ENCODE measurements around the gene CAPZB.

Gene CAPZB

DNA sequence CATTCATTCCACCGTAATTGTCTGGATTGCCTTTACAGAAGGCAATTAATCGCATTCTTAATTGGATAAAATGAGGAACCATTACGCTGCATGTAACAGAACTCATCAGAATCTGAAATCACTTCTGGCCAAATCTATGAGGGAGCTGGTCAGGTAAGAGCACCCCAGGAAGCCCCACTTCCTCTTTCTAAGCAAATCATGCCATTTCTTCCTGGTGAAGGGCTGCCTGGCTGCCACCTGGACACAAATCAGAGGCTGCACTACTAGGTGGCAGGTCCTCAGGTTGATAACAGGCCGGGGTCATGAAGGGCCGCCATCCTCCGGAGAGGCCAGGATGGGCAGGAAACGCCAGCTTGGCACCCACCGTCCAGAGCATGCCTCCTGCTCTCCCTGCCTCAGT is 73.7 kb downstream of the CAPZB start (continued):
- TF ChIP-seq, protein P1, sequence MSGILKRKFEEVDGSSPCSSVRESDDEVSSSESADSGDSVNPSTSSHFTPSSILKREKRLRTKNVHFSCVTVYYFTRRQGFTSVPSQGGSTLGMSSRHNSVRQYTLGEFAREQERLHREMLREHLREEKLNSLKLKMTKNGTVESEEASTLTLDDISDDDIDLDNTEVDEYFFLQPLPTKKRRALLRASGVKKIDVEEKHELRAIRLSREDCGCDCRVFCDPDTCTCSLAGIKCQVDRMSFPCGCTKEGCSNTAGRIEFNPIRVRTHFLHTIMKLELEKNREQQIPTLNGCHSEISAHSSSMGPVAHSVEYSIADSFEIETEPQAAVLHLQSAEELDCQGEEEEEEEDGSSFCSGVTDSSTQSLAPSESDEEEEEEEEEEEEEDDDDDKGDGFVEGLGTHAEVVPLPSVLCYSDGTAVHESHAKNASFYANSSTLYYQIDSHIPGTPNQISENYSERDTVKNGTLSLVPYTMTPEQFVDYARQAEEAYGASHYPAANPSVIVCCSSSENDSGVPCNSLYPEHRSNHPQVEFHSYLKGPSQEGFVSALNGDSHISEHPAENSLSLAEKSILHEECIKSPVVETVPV (CRISPR knock-in tag; IDR thresholded peaks at IDR 0.05) = no peak
- no peak for TF ChIP-seq OSR1 (CRISPR knock-in tag; IDR thresholded peaks at IDR 0.05)

DNA sequence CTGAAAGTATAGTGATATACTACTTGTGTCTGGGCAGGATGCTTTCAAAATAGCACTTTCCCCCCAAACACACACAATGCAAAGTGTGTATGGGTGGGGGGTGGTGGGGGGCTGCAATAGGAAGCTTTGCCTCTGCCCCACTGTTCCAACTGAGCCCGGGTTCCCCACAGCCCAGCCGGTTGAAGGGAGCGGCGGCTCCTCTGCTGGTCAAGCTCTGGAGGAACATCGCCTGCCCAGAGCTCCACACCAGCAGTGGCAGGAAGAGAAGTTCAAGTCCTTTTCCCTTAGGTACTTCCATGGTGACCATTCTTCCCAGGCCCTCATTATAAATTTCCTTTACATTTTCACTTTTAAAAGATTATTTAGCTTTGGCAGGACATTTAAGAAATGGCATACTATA is 74.9 kb downstream of the CAPZB start:
- no peak for TF ChIP-seq ZFP3 (CRISPR knock-in tag; IDR thresholded peaks at IDR 0.05)
- TF ChIP-seq, protein P2, sequence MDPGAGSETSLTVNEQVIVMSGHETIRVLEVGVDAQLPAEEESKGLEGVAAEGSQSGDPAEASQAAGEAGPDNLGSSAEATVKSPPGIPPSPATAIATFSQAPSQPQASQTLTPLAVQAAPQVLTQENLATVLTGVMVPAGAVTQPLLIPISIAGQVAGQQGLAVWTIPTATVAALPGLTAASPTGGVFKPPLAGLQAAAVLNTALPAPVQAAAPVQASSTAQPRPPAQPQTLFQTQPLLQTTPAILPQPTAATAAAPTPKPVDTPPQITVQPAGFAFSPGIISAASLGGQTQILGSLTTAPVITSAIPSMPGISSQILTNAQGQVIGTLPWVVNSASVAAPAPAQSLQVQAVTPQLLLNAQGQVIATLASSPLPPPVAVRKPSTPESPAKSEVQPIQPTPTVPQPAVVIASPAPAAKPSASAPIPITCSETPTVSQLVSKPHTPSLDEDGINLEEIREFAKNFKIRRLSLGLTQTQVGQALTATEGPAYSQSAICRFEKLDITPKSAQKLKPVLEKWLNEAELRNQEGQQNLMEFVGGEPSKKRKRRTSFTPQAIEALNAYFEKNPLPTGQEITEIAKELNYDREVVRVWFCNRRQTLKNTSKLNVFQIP (CRISPR knock-in tag; IDR thresholded peaks at IDR 0.05; ENCODE audit: borderline replicate concordance, low read depth) = no peak
- TF ChIP-seq, protein P3, sequence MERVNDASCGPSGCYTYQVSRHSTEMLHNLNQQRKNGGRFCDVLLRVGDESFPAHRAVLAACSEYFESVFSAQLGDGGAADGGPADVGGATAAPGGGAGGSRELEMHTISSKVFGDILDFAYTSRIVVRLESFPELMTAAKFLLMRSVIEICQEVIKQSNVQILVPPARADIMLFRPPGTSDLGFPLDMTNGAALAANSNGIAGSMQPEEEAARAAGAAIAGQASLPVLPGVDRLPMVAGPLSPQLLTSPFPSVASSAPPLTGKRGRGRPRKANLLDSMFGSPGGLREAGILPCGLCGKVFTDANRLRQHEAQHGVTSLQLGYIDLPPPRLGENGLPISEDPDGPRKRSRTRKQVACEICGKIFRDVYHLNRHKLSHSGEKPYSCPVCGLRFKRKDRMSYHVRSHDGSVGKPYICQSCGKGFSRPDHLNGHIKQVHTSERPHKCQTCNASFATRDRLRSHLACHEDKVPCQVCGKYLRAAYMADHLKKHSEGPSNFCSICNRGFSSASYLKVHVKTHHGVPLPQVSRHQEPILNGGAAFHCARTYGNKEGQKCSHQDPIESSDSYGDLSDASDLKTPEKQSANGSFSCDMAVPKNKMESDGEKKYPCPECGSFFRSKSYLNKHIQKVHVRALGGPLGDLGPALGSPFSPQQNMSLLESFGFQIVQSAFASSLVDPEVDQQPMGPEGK (CRISPR knock-in tag; IDR thresholded peaks at IDR 0.05; ENCODE audit: borderline replicate concordance) = no peak
- TF ChIP-seq ZNF8 (CRISPR knock-in tag; IDR thresholded peaks at IDR 0.05) = no peak
- TF ChIP-seq ZNF565 (CRISPR knock-in tag; conservative IDR thresholded peaks at IDR 0.05; ENCODE audit: low read depth) = no peak
- TF ChIP-seq ZNF70 (CRISPR knock-in tag; IDR thresholded peaks at IDR 0.05) = no peak
- no peak for TF ChIP-seq ARNTL (CRISPR knock-in tag; IDR thresholded peaks at IDR 0.05; ENCODE audit: borderline replicate concordance, low read depth)
- no peak for TF ChIP-seq SNAI2 (CRISPR knock-in tag; IDR thresholded peaks at IDR 0.05)
- TF ChIP-seq, protein P4, sequence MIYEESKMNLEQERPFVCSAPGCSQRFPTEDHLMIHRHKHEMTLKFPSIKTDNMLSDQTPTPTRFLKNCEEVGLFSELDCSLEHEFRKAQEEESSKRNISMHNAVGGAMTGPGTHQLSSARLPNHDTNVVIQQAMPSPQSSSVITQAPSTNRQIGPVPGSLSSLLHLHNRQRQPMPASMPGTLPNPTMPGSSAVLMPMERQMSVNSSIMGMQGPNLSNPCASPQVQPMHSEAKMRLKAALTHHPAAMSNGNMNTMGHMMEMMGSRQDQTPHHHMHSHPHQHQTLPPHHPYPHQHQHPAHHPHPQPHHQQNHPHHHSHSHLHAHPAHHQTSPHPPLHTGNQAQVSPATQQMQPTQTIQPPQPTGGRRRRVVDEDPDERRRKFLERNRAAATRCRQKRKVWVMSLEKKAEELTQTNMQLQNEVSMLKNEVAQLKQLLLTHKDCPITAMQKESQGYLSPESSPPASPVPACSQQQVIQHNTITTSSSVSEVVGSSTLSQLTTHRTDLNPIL (CRISPR knock-in tag; IDR thresholded peaks at IDR 0.05; ENCODE audit: low read depth) = no peak
- no peak for TF ChIP-seq ZC3H10 (CRISPR knock-in tag; IDR thresholded peaks at IDR 0.05)
- ATAC-seq = peak; percentile 42; the same call in 1 of the 3 replicates

DNA sequence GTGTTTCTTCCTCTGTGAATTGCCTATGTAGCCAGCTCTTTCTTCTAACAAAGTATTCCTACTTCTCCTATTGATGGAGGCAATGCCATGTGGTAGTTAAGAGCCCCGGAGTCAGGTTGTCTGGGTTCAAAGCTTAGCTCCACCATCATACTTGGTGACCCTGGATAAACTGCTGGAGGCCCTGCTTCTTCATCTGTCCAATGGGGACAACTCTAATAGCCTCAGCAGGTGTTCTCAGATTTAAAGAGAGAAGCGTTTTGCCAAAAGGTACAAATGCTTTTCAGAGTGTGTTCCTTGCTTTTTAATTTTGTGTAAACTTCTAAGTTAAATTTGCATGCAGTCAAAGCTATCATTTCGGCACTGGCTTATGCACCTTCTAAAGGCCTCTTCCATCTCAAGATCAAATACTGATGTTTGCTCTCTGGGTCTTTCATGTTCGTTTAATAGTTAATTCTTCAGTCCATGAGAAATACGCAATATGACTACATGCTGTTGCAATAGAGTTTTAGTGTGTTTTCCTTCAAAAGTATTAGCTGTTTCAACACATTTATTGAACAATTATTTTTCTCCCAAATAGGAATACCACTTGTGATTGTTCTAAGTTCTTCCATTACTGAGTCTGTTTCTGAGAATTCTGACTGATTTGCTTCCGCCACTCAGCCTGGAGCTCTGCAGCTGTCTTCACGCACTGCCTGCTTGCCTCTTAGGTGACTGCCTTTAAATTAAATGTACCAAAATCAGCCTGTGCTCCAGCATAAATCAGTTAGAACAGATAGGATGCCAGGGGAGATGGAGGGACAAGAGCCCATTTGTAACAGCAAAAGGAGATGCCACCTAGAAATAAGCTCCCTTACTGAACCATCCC is 75.6 kb downstream of the CAPZB start:
- no peak for ATAC-seq

More for the DNA sequence above, 75.6 kb downstream of the CAPZB start:
- TF ChIP-seq, protein P4 (CRISPR knock-in tag; IDR thresholded peaks at IDR 0.05; ENCODE audit: low read depth) = no peak
- no peak for TF ChIP-seq GLIS3 (CRISPR knock-in tag; IDR thresholded peaks at IDR 0.05)
- TF ChIP-seq ZNF70 (CRISPR knock-in tag; IDR thresholded peaks at IDR 0.05) = no peak
- TF ChIP-seq TOX (CRISPR knock-in tag; IDR thresholded peaks at IDR 0.05; ENCODE audit: borderline replicate concordance) = no peak
- no peak for TF ChIP-seq ISL1 (CRISPR knock-in tag; IDR thresholded peaks at IDR 0.05)
- no peak for TF ChIP-seq ZNF8 (CRISPR knock-in tag; IDR thresholded peaks at IDR 0.05)
- no peak for TF ChIP-seq SNAI2 (CRISPR knock-in tag; IDR thresholded peaks at IDR 0.05)
- TF ChIP-seq, protein P1 (CRISPR knock-in tag; IDR thresholded peaks at IDR 0.05) = no peak
- no peak for TF ChIP-seq ZFP30 (CRISPR knock-in tag; IDR thresholded peaks at IDR 0.05)
- no peak for TF ChIP-seq TCF4 (CRISPR knock-in tag; IDR thresholded peaks at IDR 0.05; ENCODE audit: borderline replicate concordance)
- TF ChIP-seq, protein P3 (CRISPR knock-in tag; IDR thresholded peaks at IDR 0.05; ENCODE audit: borderline replicate concordance) = no peak
- TF ChIP-seq OSR1 (CRISPR knock-in tag; IDR thresholded peaks at IDR 0.05) = no peak
- no peak for TF ChIP-seq ARNTL (CRISPR knock-in tag; IDR thresholded peaks at IDR 0.05; ENCODE audit: borderline replicate concordance, low read depth)
- TF ChIP-seq ZFP3 (CRISPR knock-in tag; IDR thresholded peaks at IDR 0.05) = no peak
- TF ChIP-seq PPARA (CRISPR knock-in tag; IDR thresholded peaks at IDR 0.05; ENCODE audit: borderline replicate concordance) = no peak
- TF ChIP-seq RARB (CRISPR knock-in tag; IDR thresholded peaks at IDR 0.05) = no peak
- TF ChIP-seq, protein P5, sequence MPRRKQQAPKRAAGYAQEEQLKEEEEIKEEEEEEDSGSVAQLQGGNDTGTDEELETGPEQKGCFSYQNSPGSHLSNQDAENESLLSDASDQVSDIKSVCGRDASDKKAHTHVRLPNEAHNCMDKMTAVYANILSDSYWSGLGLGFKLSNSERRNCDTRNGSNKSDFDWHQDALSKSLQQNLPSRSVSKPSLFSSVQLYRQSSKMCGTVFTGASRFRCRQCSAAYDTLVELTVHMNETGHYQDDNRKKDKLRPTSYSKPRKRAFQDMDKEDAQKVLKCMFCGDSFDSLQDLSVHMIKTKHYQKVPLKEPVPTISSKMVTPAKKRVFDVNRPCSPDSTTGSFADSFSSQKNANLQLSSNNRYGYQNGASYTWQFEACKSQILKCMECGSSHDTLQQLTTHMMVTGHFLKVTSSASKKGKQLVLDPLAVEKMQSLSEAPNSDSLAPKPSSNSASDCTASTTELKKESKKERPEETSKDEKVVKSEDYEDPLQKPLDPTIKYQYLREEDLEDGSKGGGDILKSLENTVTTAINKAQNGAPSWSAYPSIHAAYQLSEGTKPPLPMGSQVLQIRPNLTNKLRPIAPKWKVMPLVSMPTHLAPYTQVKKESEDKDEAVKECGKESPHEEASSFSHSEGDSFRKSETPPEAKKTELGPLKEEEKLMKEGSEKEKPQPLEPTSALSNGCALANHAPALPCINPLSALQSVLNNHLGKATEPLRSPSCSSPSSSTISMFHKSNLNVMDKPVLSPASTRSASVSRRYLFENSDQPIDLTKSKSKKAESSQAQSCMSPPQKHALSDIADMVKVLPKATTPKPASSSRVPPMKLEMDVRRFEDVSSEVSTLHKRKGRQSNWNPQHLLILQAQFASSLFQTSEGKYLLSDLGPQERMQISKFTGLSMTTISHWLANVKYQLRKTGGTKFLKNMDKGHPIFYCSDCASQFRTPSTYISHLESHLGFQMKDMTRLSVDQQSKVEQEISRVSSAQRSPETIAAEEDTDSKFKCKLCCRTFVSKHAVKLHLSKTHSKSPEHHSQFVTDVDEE (CRISPR knock-in tag; IDR thresholded peaks at IDR 0.05) = no peak
- TF ChIP-seq CSDC2 (CRISPR knock-in tag; IDR thresholded peaks at IDR 0.05) = no peak

Measured in SK-N-SH treated with all-trans-retinoic acid at 6 μM for 48 hours (cell line).